Right atrium auricular region (tissue), 2 donors: ENCODE data around the gene SBDS. TPM values are rescaled to one million over a fixed set of nuclear protein-coding genes. Genes with fewer than 3 reads are reported as not detected.
"Not testable (repeated sequence)": the region's sequence is repeated elsewhere in the genome, so short reads cannot be mapped to it uniquely, and the experiment has no call there.

Experiments used
- DNase-seq: peaks from one replicate; pipeline ENCODE4 v3.0.0-alpha.2; 2019; ENCODE audit warnings: low spot score
- H3K27ac ChIP-seq, 2 donors: fragments of 200-600 bp; sonication (generic); 1 replicate in 1 of 2; 2 replicates in 1 of 2; pipeline ENCODE4 v1.5.1; 2016 to 2019
- H3K27me3 ChIP-seq, 2 donors: fragments of 200-600 bp; sonication (generic); one replicate each; pipeline versions ENCODE4 v1.5.1 to v1.6.0; 2017 to 2019
- H3K36me3 ChIP-seq: fragments of 200-600 bp; sonication (generic); one replicate; pipeline ENCODE4 v1.5.1; 2016
- H3K4me1 ChIP-seq, 2 donors: fragments of 200-600 bp; sonication (generic); one replicate each; pipeline versions ENCODE4 v1.5.1 to v1.6.0; 2017 to 2019
- H3K4me3 ChIP-seq, 2 donors: fragments of 200-600 bp; sonication (generic); 1 replicate in 1 of 2; 2 replicates in 1 of 2; pipeline ENCODE4 v1.5.1; 2017 to 2019; ENCODE audit warnings: mild to moderate bottlenecking in 1 of 2, moderate library complexity in 1 of 2
- H3K9me3 ChIP-seq, 2 donors: fragments of 200-600 bp; sonication (generic); one replicate each; pipeline ENCODE4 v1.5.1; 2019
- CTCF ChIP-seq, 2 donors: fragments of 200-600 bp; sonication (generic); IDR thresholded peaks; one replicate each; pipeline ENCODE4 v1.5.1; 2019; ENCODE audit warnings: antibody characterized with exemption in 2 of 2
- total RNA-seq, 2 donors: library from RNA; depleted of rRNA; stranded (reverse); fragments of >200 nt; gene quantifications; one replicate each; pipeline ENCODE4 v1.1.0, GENCODE V29; 2016

Gene SBDS
- total RNA-seq, 2 donors from 2014 or later, result 139 to 212 TPM

- H3K36me3 ChIP-seq, H3K4me3 ChIP-seq, H3K9me3 ChIP-seq, H3K27ac ChIP-seq, DNase-seq, H3K4me1 ChIP-seq, H3K27me3 ChIP-seq: not testable (repeated sequence)
These were observed 17.1 kb downstream of the SBDS start for GRCh38 chr7:66978312-66978711.

- Histone ChIP-seq H3K36me3 (no peaks in the 10 kb centered on the region), H3K4me3 (no peak overlapping the region), H3K27me3 (no peaks in the 10 kb centered on the region), H3K9me3 (peaks cover 0 to 2% of the 10 kb centered on the region in 2 donors), H3K4me1 (no peaks in the 10 kb centered on the region), H3K27ac (no peak overlapping the region)
- no peak for DNase-seq
- TF ChIP-seq CTCF (IDR thresholded peaks at IDR 0.05), result no peak
These were observed 20.3 kb downstream of the SBDS start for GRCh38 chr7:66974986-66975590.

GRCh38 chr7:66970310-66970709 is 25.1 kb downstream of the SBDS start:
- DNase-seq, result no peak
- Histone ChIP-seq H3K4me1 (no peaks in the 10 kb centered on the region), H3K27me3 (no peaks in the 10 kb centered on the region), H3K9me3 (no peaks in the 10 kb centered on the region), H3K4me3 (no peak overlapping the region), H3K36me3 (no peaks in the 10 kb centered on the region), H3K27ac (no peak overlapping the region)
- TF ChIP-seq CTCF (IDR thresholded peaks at IDR 0.05), result no peak

GRCh38 chr7:66969001-66969400 is 26.4 kb downstream of the SBDS start:
- H3K9me3 ChIP-seq, H3K27ac ChIP-seq, H3K36me3 ChIP-seq, H3K4me1 ChIP-seq, DNase-seq, H3K27me3 ChIP-seq, H3K4me3 ChIP-seq: not testable (repeated sequence)

GRCh38 chr7:66967029-66967428 is 28.4 kb downstream of the SBDS start:
- no peak for DNase-seq
- Histone ChIP-seq H3K4me1 (no peaks in the 10 kb centered on the region), H3K27ac (no peak overlapping the region), H3K27me3 (no peaks in the 10 kb centered on the region), H3K4me3 (no peak overlapping the region), H3K36me3 (no peaks in the 10 kb centered on the region), H3K9me3 (no peaks in the 10 kb centered on the region)
- no peak for TF ChIP-seq CTCF (IDR thresholded peaks at IDR 0.05)

- no peak for TF ChIP-seq CTCF (IDR thresholded peaks at IDR 0.05)
- Histone ChIP-seq H3K27me3 (no peaks in the 10 kb centered on the region), H3K27ac (no peak overlapping the region), H3K9me3 (no peaks in the 10 kb centered on the region), H3K36me3 (no peaks in the 10 kb centered on the region), H3K4me3 (no peak overlapping the region), H3K4me1 (no peaks in the 10 kb centered on the region)
- DNase-seq, result no peak
These were observed 31.0 kb downstream of the SBDS start for GRCh38 chr7:66964411-66964810.

- DNase-seq, result no peak
- Histone ChIP-seq H3K27me3 (no peaks in the 10 kb centered on the region), H3K27ac (no peak overlapping the region), H3K4me3 (no peak overlapping the region), H3K36me3 (peaks cover under 1% of the 10 kb centered on the region), H3K9me3 (no peaks in the 10 kb centered on the region), H3K4me1 (peaks cover 0 to 11% of the 10 kb centered on the region in 2 donors)
- TF ChIP-seq CTCF (IDR thresholded peaks at IDR 0.05), result no peak
These were observed 34.3 kb downstream of the SBDS start for GRCh38 chr7:66961096-66961495.
